Nephron progenitor cell (in vitro differentiated cells): Measurements from ENCODE around the gene P4HA3.

Source experiments
- DNase-seq: peaks from one replicate; pipeline ENCODE4 v3.0.0; 2021
- H3K27ac Mint-ChIP-seq: 2 replicates; pipeline ENCODE4 v1.8.0; 2021; ENCODE audit warnings: mild to moderate bottlenecking, moderate library complexity, mixed read lengths
- H3K27me3 Mint-ChIP-seq: 2 replicates; pipeline ENCODE4 v1.8.0; 2021; ENCODE audit warnings: mild to moderate bottlenecking, low read depth, mixed read lengths; ENCODE audit not compliant: poor library complexity
- H3K36me3 Mint-ChIP-seq: 2 replicates; pipeline ENCODE4 v1.8.0; 2021; ENCODE audit warnings: low read depth, mixed read lengths
- H3K4me1 Mint-ChIP-seq: 2 replicates; pipeline ENCODE4 v1.8.0; 2021; ENCODE audit warnings: mixed read lengths
- H3K4me3 Mint-ChIP-seq: 2 replicates; pipeline ENCODE4 v1.8.0; 2021; ENCODE audit warnings: mild to moderate bottlenecking, moderate library complexity, mixed read lengths
- H3K9me3 Mint-ChIP-seq: 2 replicates; pipeline ENCODE4 v1.8.0; 2021; ENCODE audit warnings: mild to moderate bottlenecking, moderate library complexity, mixed read lengths
- CTCF ChIP-seq: fragments of 200-600 bp; sonication (generic); IDR thresholded peaks from 2 replicates; pipeline ENCODE4 v1.5.0; 2021; ENCODE audit warnings: antibody characterized with exemption

P4HA3 gene

GRCh38 chr11:74256378-74257133, 54.9 kb downstream of the P4HA3 start:
- no peak overlapping the region for H3K4me3 Mint-ChIP-seq
- no peaks in the 10 kb centered on the region for H3K9me3 Mint-ChIP-seq
- peaks cover 14% of the 10 kb centered on the region for H3K4me1 Mint-ChIP-seq
- H3K27ac Mint-ChIP-seq: no peak overlapping the region
- no peak for DNase-seq
- peaks cover 19% of the 10 kb centered on the region for H3K36me3 Mint-ChIP-seq
- peaks cover 5% of the 10 kb centered on the region for H3K27me3 Mint-ChIP-seq
- no peak for TF ChIP-seq CTCF

GRCh38 chr11:74255741-74256375, 55.6 kb downstream of the P4HA3 start:
- TF ChIP-seq CTCF: peak; percentile 94
- H3K36me3 Mint-ChIP-seq: peaks cover 19% of the 10 kb centered on the region
- peaks cover under 1% of the 10 kb centered on the region for H3K27me3 Mint-ChIP-seq
- DNase-seq: peak; percentile 47
- no peaks in the 10 kb centered on the region for H3K9me3 Mint-ChIP-seq
- H3K27ac Mint-ChIP-seq: no peak overlapping the region
- no peak overlapping the region for H3K4me3 Mint-ChIP-seq
- peaks cover 14% of the 10 kb centered on the region for H3K4me1 Mint-ChIP-seq

DNA sequence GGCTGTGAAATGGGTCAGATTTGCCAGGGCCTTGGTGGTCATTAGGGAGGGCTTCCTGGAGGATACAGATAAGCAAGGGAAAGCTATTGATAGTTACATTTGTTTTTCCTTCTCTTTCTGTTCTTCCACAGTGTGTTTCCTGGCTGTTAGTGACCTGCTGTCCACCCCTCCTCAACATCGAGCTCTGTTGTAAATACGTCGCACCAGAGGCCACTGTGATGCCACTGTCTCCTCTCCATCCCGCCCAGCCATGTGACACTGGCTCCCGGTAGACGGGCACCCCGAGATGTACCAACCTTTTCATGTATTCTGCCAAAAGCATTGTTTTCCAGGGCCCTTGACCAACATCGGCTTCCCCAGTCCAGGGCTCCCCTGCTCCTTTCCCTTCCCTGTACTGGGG, 58.1 kb downstream of the P4HA3 start:
- H3K4me1 Mint-ChIP-seq: peaks cover 13% of the 10 kb centered on the region

DNA sequence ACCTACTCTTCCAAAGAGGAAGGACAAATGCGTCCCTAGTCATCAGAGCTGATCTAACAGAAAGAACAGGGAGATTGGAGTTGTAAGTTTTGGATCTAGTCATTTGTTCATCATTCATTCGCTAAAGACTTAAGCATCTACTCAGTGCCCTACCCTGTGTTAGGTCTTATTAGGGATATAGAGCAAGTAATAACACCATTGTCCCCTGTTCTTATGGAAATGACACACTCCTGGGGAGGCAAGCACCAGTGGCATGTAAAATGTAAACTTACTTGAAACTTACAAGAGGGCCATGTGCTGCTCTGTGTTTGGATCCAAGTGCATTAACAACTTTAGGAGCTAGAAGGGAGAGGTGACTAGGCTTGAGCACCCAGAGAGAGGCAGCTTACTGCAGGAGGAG, 61.9 kb downstream of the P4HA3 start:
- Mint-ChIP-seq H3K27ac (no peak overlapping the region), H3K4me3 (no peak overlapping the region), H3K36me3 (peaks cover 52% of the 10 kb centered on the region), H3K27me3 (no peaks in the 10 kb centered on the region), H3K4me1 (no peaks in the 10 kb centered on the region), H3K9me3 (no peaks in the 10 kb centered on the region)
- DNase-seq: no peak
- TF ChIP-seq CTCF: no peak

More for the DNA sequence above, 58.1 kb downstream of the P4HA3 start:
- peak overlapping the region; percentile 67 for H3K27ac Mint-ChIP-seq
- no peak for TF ChIP-seq CTCF
- no peak for DNase-seq
- no peaks in the 10 kb centered on the region for H3K9me3 Mint-ChIP-seq
- no peak overlapping the region for H3K4me3 Mint-ChIP-seq
- H3K36me3 Mint-ChIP-seq: peaks cover 29% of the 10 kb centered on the region
- no peaks in the 10 kb centered on the region for H3K27me3 Mint-ChIP-seq

DNA sequence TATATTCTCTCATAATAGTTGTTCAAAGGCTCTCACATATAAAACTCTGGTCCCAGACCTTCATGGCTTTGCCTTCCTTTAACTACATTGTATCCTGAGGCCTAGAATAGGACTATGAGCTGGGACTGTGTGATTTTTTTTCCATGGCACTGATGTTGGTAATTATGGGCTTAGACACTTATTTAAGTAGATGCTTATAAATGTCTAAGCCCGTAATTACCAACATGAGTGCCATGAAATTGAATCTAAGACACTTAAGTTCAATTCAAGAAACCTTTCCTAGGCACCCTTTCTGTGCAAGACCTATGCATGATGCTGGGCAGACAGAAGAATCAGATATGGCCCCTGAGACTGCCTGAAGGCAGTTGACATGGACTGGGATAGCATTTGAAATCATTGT, 63.0 kb downstream of the P4HA3 start:
- Mint-ChIP-seq H3K27me3 (no peaks in the 10 kb centered on the region), H3K36me3 (peaks cover 52% of the 10 kb centered on the region), H3K4me3 (no peak overlapping the region), H3K4me1 (no peaks in the 10 kb centered on the region), H3K9me3 (no peaks in the 10 kb centered on the region), H3K27ac (no peak overlapping the region)
- DNase-seq: no peak
- TF ChIP-seq CTCF: no peak

GRCh38 chr11:74238243-74238642, 73.2 kb downstream of the P4HA3 start:
- Mint-ChIP-seq H3K4me1 (no peaks in the 10 kb centered on the region), H3K27me3 (peaks cover 4% of the 10 kb centered on the region), H3K4me3 (no peak overlapping the region), H3K36me3 (peaks cover 40% of the 10 kb centered on the region), H3K9me3 (no peaks in the 10 kb centered on the region), H3K27ac (no peak overlapping the region)
- no peak for DNase-seq
- no peak for TF ChIP-seq CTCF
